ENCODE data around the gene CA4. TPM values are rescaled to one million over a fixed set of nuclear protein-coding genes. Genes with fewer than 3 reads are reported as not detected.
"Not testable (repeated sequence)": the region's sequence is repeated elsewhere in the genome, so short reads cannot be mapped to it uniquely, and the experiment has no call there.

CA4 gene
- polyA plus RNA-seq, 1 experiment = not detected

- Histone ChIP-seq H3K4me3 (ENCODE audit: low read depth, low read length) (no peak overlapping the region), H3K36me3 (ENCODE audit: control insufficient read depth, insufficient read depth, low read length) (no peaks in the 10 kb centered on the region), H3K27me3 (ENCODE audit: control insufficient read depth, insufficient read depth, low read length) (no peaks in the 10 kb centered on the region)
- TF ChIP-seq, protein P1, sequence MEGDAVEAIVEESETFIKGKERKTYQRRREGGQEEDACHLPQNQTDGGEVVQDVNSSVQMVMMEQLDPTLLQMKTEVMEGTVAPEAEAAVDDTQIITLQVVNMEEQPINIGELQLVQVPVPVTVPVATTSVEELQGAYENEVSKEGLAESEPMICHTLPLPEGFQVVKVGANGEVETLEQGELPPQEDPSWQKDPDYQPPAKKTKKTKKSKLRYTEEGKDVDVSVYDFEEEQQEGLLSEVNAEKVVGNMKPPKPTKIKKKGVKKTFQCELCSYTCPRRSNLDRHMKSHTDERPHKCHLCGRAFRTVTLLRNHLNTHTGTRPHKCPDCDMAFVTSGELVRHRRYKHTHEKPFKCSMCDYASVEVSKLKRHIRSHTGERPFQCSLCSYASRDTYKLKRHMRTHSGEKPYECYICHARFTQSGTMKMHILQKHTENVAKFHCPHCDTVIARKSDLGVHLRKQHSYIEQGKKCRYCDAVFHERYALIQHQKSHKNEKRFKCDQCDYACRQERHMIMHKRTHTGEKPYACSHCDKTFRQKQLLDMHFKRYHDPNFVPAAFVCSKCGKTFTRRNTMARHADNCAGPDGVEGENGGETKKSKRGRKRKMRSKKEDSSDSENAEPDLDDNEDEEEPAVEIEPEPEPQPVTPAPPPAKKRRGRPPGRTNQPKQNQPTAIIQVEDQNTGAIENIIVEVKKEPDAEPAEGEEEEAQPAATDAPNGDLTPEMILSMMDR (IDR thresholded peaks at IDR 0.05; ENCODE audit: insufficient read depth, low read depth, low read length) = no peak
- DNase-seq (ENCODE audit: low read depth) = no peak
- ChIA-PET CTCF (interaction anchor here (0.6 to 1.8 kb wide), 5 partner anchors 20 to 37 kb away, joined by 3 to 4 read pairs (median 3); no protein-coding TSS in a partner anchor), POLR2A (no interaction called here)
Observed at GRCh38 chr17:60110586-60110985, 39.2 kb upstream of the CA4 start.

DNA sequence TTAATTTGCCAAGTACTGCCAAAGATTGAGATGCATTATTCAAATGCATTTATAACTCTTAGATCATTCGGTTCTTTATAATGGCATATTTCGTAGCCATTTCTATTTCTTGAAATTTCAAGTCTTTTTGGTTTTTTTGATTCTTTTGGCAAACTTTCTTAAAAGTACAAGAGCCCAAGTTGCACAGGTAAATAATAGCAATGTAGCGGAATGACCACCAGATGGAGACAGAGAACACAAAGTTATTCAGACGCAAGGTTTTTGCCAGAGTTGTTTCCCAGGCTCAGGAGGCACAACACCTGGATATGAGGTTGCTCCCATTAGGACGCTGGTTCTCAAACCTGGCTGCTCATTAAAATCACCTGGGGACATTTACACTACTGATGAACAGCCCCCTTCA is 38.1 kb upstream of the CA4 start:
- H3K4me3 ChIP-seq (ENCODE audit: low read depth, low read length); DNase-seq (ENCODE audit: low read depth); H3K36me3 ChIP-seq (ENCODE audit: control insufficient read depth, insufficient read depth, low read length); CTCF ChIA-PET; H3K27me3 ChIP-seq (ENCODE audit: control insufficient read depth, insufficient read depth, low read length); POLR2A ChIA-PET: not testable (repeated sequence)

GRCh38 chr17:60115364-60115763 is 34.4 kb upstream of the CA4 start:
- POLR2A ChIA-PET; H3K27me3 ChIP-seq (ENCODE audit: control insufficient read depth, insufficient read depth, low read length); CTCF ChIA-PET; H3K36me3 ChIP-seq (ENCODE audit: control insufficient read depth, insufficient read depth, low read length); H3K4me3 ChIP-seq (ENCODE audit: low read depth, low read length); DNase-seq (ENCODE audit: low read depth): not testable (repeated sequence)

DNA sequence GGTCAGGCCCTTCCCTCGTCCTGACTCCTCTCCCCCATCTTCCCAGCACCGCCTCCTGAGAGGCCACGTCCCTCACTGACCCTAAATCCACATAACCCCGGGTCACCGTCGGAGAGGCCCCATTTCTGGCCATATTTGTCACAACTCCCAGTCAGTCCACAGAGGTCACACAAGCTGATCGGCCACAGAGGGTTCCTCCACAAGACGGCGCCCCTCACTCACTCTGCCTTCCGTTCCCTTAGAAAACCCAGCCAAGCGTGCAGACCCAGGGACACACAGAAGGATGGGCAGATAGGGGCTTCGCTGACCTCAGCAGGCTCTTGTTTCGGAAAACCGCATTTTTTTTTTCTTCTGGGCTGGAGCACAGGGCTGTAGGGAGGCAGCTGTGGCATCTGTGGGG is 33.6 kb upstream of the CA4 start:
- H3K36me3 ChIP-seq (ENCODE audit: control insufficient read depth, insufficient read depth, low read length); DNase-seq (ENCODE audit: low read depth); POLR2A ChIA-PET; CTCF ChIA-PET; H3K27me3 ChIP-seq (ENCODE audit: control insufficient read depth, insufficient read depth, low read length); H3K4me3 ChIP-seq (ENCODE audit: low read depth, low read length): not testable (repeated sequence)

DNA sequence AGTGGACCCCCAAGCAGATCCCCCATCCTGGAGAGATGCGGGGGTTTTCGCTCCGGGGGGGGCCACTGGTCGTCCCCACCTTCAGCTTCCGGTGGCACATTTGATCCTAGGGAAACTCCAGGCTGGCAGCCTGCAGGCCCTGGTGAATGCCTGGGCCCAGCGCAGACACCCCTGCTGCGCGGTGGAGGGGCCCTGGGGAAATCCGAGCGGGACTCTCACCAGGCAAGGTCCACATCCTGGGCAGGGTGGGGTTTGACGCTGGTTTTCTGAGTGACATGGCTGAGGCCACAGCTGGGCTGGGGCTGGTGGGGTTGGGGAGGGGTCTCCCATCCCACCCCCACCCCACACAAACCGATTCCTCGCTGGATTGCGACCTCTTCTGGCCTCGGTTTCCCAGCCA is 30.6 kb upstream of the CA4 start:
- DNase-seq (ENCODE audit: low read depth); POLR2A ChIA-PET; CTCF ChIA-PET; H3K27me3 ChIP-seq (ENCODE audit: control insufficient read depth, insufficient read depth, low read length); H3K36me3 ChIP-seq (ENCODE audit: control insufficient read depth, insufficient read depth, low read length); H3K4me3 ChIP-seq (ENCODE audit: low read depth, low read length): not testable (repeated sequence)

- DNase-seq (ENCODE audit: low read depth); CTCF ChIA-PET; H3K4me3 ChIP-seq (ENCODE audit: low read depth, low read length); H3K27me3 ChIP-seq (ENCODE audit: control insufficient read depth, insufficient read depth, low read length); POLR2A ChIA-PET; H3K36me3 ChIP-seq (ENCODE audit: control insufficient read depth, insufficient read depth, low read length): not testable (repeated sequence)
Observed at GRCh38 chr17:60119807-60120748, 29.7 kb upstream of the CA4 start.

DNA sequence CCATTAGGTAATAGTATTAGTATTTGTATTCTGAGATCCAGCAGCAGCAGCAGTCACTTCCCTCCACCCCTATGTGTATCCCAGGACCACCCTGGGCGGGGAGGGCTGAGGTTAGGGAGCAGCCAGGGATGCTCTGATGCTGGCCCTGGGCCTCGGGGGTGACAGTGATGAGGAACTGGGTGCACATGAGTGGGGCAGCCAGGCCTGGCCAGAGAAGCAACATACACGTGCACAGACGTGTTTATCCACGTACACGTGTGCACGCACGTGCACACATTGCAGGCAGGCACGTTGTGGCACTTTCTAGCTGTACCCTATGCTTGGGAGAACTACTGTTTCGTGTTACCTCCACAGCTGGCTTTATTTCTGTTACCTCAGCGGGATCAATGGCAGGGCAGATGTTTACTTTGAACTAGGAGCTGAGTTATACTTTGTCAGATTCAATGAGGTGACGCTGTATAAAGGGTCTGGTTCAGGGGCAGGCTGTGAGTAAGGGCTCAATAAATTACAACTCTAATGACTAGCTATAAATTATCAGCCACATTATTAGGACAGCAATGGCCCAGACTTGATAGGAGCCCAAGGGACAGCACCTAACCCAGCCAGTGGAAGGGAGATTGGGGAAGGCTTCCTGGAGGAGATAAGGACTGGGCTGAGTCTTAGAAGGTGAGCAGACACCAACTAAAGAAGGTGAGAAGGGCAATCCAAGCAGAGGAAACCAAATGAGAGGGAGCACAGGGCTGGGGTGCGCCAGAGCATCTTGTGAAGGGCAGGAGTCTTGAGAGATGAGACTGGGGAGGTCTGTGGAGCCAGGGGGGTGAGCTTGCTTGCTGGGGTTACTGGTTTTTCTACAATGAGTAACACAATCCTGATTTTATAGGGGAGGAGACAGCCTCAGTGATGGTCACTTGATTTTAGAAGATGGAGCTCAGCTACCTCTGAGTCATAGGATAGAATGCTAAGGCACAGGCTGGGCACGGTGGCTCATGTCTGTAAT is 22.4 kb upstream of the CA4 start:
- no peaks in the 10 kb centered on the region for H3K36me3 ChIP-seq (ENCODE audit: control insufficient read depth, insufficient read depth, low read length)
- H3K4me3 ChIP-seq (ENCODE audit: low read depth, low read length) = no peak overlapping the region
- TF ChIP-seq, protein P1 (IDR thresholded peaks at IDR 0.05; ENCODE audit: insufficient read depth, low read depth, low read length) = no peak
- no peaks in the 10 kb centered on the region for H3K27me3 ChIP-seq (ENCODE audit: control insufficient read depth, insufficient read depth, low read length)
- POLR2A ChIA-PET = no interaction called here
- CTCF ChIA-PET = no interaction called here
- no peak for DNase-seq (ENCODE audit: low read depth)
